Measurements from ENCODE around the gene CDH13.

The CDH13 gene

DNA sequence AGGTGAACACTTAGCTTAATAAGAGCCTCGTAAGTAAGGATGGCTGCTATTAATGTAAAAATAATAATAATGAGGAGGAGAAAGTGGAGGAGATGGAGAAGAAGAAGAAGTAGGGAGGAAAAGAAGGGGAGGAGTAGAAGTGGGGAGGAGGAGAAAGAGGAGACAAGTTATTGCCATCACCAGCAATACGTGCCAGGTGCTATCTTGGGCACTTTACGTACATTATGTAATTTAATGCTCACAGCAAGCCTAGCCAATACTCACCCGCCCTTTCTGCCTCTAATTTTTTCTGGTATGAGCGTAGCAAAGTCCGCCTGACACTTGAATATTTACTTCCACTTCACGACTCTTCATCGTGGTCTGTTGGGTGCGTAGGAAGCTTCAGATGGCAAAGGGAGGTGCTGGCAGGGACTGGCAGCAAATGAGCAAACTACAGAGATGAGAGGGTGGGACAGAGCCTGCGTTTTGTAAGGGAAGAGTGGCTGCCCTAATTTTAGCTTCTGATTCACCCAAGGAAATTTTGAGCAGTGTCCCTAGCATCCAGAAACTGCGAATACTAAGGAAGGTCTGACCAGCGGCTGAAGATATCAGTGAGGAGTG, 42.1 kb upstream of the CDH13 start:
- H3K9ac ChIP-seq (ENCODE audit: low read length), result no peak overlapping the region
- H2BK120ac ChIP-seq (ENCODE audit: low read depth, low read length), result no peak overlapping the region
- 92% methylated on average over 11 of the region's 12 CpGs for WGBS

DNA sequence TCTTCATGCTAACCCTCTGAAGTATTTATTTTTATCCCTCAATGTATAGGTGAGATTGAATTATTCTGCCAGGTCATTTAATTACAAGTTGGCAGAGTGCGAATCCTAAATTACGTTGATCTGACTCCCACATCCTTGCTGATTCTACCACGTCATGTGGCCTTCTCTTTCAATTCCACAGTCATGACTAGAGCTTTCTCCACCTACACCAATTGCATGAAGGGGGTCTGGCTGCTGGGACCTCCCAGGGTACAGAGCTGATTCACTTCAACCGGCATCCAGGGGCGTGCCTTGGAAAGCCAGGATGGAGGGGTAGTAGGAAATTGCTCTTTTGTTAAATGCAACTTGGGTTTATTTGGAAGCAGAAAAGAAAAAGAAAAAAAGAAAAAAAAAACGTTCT, 41.1 kb upstream of the CDH13 start:
- Histone ChIP-seq H3K27me3 (ENCODE audit: control insufficient read depth in 1 of 2, insufficient read depth in 1 of 2, low read length in 2 of 2) (no peaks in the 10 kb centered on the region), H3K14ac (ENCODE audit: low read length in 2 of 2) (no peak overlapping the region), H3K27ac (ENCODE audit: low read length, poor library complexity, severe bottlenecking) (no peak overlapping the region), H3K23ac (ENCODE audit: low read length in 2 of 2) (no peak overlapping the region), H3K9ac (ENCODE audit: low read length) (no peak overlapping the region), H3K4me3 (ENCODE audit: insufficient read depth in 1 of 2, low read depth in 1 of 2, low read length in 2 of 2) (no peak overlapping the region), H3K9me3 (ENCODE audit: control insufficient read depth, low read length) (no peaks in the 10 kb centered on the region), H2BK15ac (ENCODE audit: low read depth, poor library complexity, severe bottlenecking) (no peak overlapping the region), H3K4ac (ENCODE audit: low read depth in 1 of 2, low read length in 2 of 2) (no peak overlapping the region), H2BK5ac (ENCODE audit: low read depth, low read length, poor library complexity, severe bottlenecking) (no peak overlapping the region), H3K18ac (ENCODE audit: low read depth in 1 of 2, low read length in 2 of 2) (no peak overlapping the region), H4K8ac (ENCODE audit: low read length) (no peak overlapping the region), H3K36me3 (ENCODE audit: control insufficient read depth in 1 of 2, insufficient read depth in 2 of 2, low read depth in 1 of 2, low read length in 2 of 2) (no peaks in the 10 kb centered on the region), H2AK5ac (ENCODE audit: low read length, severe bottlenecking) (no peak overlapping the region), H2AFZ (ENCODE audit: low read depth, low read length) (no peak overlapping the region), H3K79me1 (replicated peaks; ENCODE audit: low read length, poor library complexity, severe bottlenecking) (no peaks in the 10 kb centered on the region), H2BK120ac (ENCODE audit: low read depth, low read length) (no peak overlapping the region), H3K4me1 (ENCODE audit: control insufficient read depth, insufficient read depth, low read depth, low read length) (no peaks in the 10 kb centered on the region), H3K4me2 (ENCODE audit: low read length, poor library complexity, severe bottlenecking) (no peak overlapping the region), H4K91ac (ENCODE audit: low read length) (no peak overlapping the region), H2BK12ac (ENCODE audit: low read length in 2 of 2) (no peak overlapping the region)
- DNase-seq, result no peak
- 70% methylated on average over 5 of the region's 6 CpGs for WGBS

More for the DNA sequence above, 42.1 kb upstream of the CDH13 start:
- H2BK12ac ChIP-seq (ENCODE audit: low read length in 2 of 2), result no peak overlapping the region
- no peak overlapping the region for H3K27ac ChIP-seq (ENCODE audit: low read length, poor library complexity, severe bottlenecking)
- H2AFZ ChIP-seq (ENCODE audit: low read depth, low read length), result no peak overlapping the region
- no peak overlapping the region for H4K8ac ChIP-seq (ENCODE audit: low read length)
- H3K4me2 ChIP-seq (ENCODE audit: low read length, poor library complexity, severe bottlenecking), result no peak overlapping the region
- H2AK5ac ChIP-seq (ENCODE audit: low read length, severe bottlenecking), result no peak overlapping the region
- H2BK5ac ChIP-seq (ENCODE audit: low read depth, low read length, poor library complexity, severe bottlenecking), result no peak overlapping the region
- DNase-seq, result no peak
- H3K18ac ChIP-seq (ENCODE audit: low read depth in 1 of 2, low read length in 2 of 2), result no peak overlapping the region
- H3K14ac ChIP-seq (ENCODE audit: low read length in 2 of 2), result no peak overlapping the region
- no peak overlapping the region for H2BK15ac ChIP-seq (ENCODE audit: low read depth, poor library complexity, severe bottlenecking)
- no peak overlapping the region for H3K4ac ChIP-seq (ENCODE audit: low read depth in 1 of 2, low read length in 2 of 2)
- no peak overlapping the region for H4K91ac ChIP-seq (ENCODE audit: low read length)
- H3K36me3 ChIP-seq (ENCODE audit: control insufficient read depth in 1 of 2, insufficient read depth in 2 of 2, low read depth in 1 of 2, low read length in 2 of 2), result no peaks in the 10 kb centered on the region
- H3K23ac ChIP-seq (ENCODE audit: low read length in 2 of 2), result no peak overlapping the region
- H3K4me1 ChIP-seq (ENCODE audit: control insufficient read depth, insufficient read depth, low read depth, low read length), result no peaks in the 10 kb centered on the region
- H3K9me3 ChIP-seq (ENCODE audit: control insufficient read depth, low read length), result no peaks in the 10 kb centered on the region
- peaks cover 2 to 5% of the 10 kb centered on the region in 2 experiments for H3K27me3 ChIP-seq (ENCODE audit: control insufficient read depth in 1 of 2, insufficient read depth in 1 of 2, low read length in 2 of 2)
- no peaks in the 10 kb centered on the region for H3K79me1 ChIP-seq (replicated peaks; ENCODE audit: low read length, poor library complexity, severe bottlenecking)
- H3K4me3 ChIP-seq (ENCODE audit: insufficient read depth in 1 of 2, low read depth in 1 of 2, low read length in 2 of 2), result no peak overlapping the region

DNA sequence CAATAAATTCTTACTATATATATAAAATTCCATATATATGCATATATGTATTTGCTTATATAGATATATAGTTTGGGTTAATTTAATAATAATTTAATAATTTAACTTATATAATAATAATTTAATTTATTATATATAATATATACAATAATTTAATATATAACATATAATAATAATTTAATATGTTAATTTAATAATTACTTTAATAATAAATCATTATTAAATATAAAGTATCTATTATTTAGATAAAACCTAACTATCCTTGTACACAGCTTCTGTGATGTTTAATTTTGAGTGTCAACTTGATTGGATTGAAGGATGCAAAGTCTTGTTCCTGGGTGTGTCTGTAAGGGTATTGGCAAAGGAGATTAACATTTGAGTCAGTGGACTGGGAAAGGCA, 40.6 kb upstream of the CDH13 start:
- no peak overlapping the region for H3K4me3 ChIP-seq (ENCODE audit: insufficient read depth in 1 of 2, low read depth in 1 of 2, low read length in 2 of 2)
- H3K36me3 ChIP-seq (ENCODE audit: control insufficient read depth in 1 of 2, insufficient read depth in 2 of 2, low read depth in 1 of 2, low read length in 2 of 2), result no peaks in the 10 kb centered on the region
- H3K23ac ChIP-seq (ENCODE audit: low read length in 2 of 2), result no peak overlapping the region
- H2BK12ac ChIP-seq (ENCODE audit: low read length in 2 of 2), result no peak overlapping the region
- no peak overlapping the region for H3K14ac ChIP-seq (ENCODE audit: low read length in 2 of 2)
- no peak overlapping the region for H2AFZ ChIP-seq (ENCODE audit: low read depth, low read length)
- no peak overlapping the region for H2BK120ac ChIP-seq (ENCODE audit: low read depth, low read length)
- no peak overlapping the region for H3K4ac ChIP-seq (ENCODE audit: low read depth in 1 of 2, low read length in 2 of 2)
- H4K8ac ChIP-seq (ENCODE audit: low read length), result no peak overlapping the region
- H2AK5ac ChIP-seq (ENCODE audit: low read length, severe bottlenecking), result no peak overlapping the region
- no peak overlapping the region for H3K27ac ChIP-seq (ENCODE audit: low read length, poor library complexity, severe bottlenecking)
- H3K79me1 ChIP-seq (replicated peaks; ENCODE audit: low read length, poor library complexity, severe bottlenecking), result no peaks in the 10 kb centered on the region
- no peak overlapping the region for H3K9ac ChIP-seq (ENCODE audit: low read length)
- H3K18ac ChIP-seq (ENCODE audit: low read depth in 1 of 2, low read length in 2 of 2), result no peak overlapping the region
- no peaks in the 10 kb centered on the region for H3K4me1 ChIP-seq (ENCODE audit: control insufficient read depth, insufficient read depth, low read depth, low read length)
- no peak for DNase-seq
- H2BK15ac ChIP-seq (ENCODE audit: low read depth, poor library complexity, severe bottlenecking), result no peak overlapping the region
- no peak overlapping the region for H3K4me2 ChIP-seq (ENCODE audit: low read length, poor library complexity, severe bottlenecking)
- H2BK5ac ChIP-seq (ENCODE audit: low read depth, low read length, poor library complexity, severe bottlenecking), result no peak overlapping the region
- H4K91ac ChIP-seq (ENCODE audit: low read length), result no peak overlapping the region
- no peaks in the 10 kb centered on the region for H3K9me3 ChIP-seq (ENCODE audit: control insufficient read depth, low read length)
- H3K27me3 ChIP-seq (ENCODE audit: control insufficient read depth in 1 of 2, insufficient read depth in 1 of 2, low read length in 2 of 2), result no peaks in the 10 kb centered on the region

DNA sequence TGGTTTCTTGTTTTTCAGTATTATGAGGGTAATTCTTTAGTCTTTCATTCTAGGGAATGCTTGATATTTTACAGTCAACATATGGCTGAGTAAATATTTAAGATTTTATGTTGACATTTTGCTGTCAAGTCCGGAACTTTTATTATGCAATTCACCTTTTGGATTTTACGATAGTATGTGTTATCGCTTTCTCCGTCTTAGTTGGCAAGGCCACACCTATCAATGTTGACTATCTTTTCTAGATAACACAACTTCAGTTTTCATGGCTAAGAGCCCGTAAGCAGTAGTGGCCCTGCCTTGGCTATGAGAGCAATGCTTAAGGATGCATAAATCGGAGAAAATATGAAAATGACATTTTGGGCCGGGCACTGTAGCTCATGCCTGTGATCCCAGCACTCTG, 39.5 kb upstream of the CDH13 start:
- Histone ChIP-seq H3K4me3 (ENCODE audit: insufficient read depth in 1 of 2, low read depth in 1 of 2, low read length in 2 of 2) (no peak overlapping the region), H3K9me3 (ENCODE audit: control insufficient read depth, low read length) (no peaks in the 10 kb centered on the region), H3K4ac (ENCODE audit: low read depth in 1 of 2, low read length in 2 of 2) (no peak overlapping the region), H3K4me2 (ENCODE audit: low read length, poor library complexity, severe bottlenecking) (no peak overlapping the region), H4K91ac (ENCODE audit: low read length) (no peak overlapping the region), H3K18ac (ENCODE audit: low read depth in 1 of 2, low read length in 2 of 2) (no peak overlapping the region), H3K27ac (ENCODE audit: low read length, poor library complexity, severe bottlenecking) (no peak overlapping the region), H2BK15ac (ENCODE audit: low read depth, poor library complexity, severe bottlenecking) (no peak overlapping the region), H3K9ac (ENCODE audit: low read length) (no peak overlapping the region), H3K27me3 (ENCODE audit: control insufficient read depth in 1 of 2, insufficient read depth in 1 of 2, low read length in 2 of 2) (peaks cover 0 to 7% of the 10 kb centered on the region in 2 experiments), H3K36me3 (ENCODE audit: control insufficient read depth in 1 of 2, insufficient read depth in 2 of 2, low read depth in 1 of 2, low read length in 2 of 2) (no peaks in the 10 kb centered on the region), H2BK12ac (ENCODE audit: low read length in 2 of 2) (no peak overlapping the region), H3K14ac (ENCODE audit: low read length in 2 of 2) (no peak overlapping the region), H2BK5ac (ENCODE audit: low read depth, low read length, poor library complexity, severe bottlenecking) (no peak overlapping the region), H3K4me1 (ENCODE audit: control insufficient read depth, insufficient read depth, low read depth, low read length) (no peaks in the 10 kb centered on the region), H2BK120ac (ENCODE audit: low read depth, low read length) (no peak overlapping the region), H2AK5ac (ENCODE audit: low read length, severe bottlenecking) (no peak overlapping the region), H3K79me1 (replicated peaks; ENCODE audit: low read length, poor library complexity, severe bottlenecking) (no peaks in the 10 kb centered on the region), H3K23ac (ENCODE audit: low read length in 2 of 2) (no peak overlapping the region), H4K8ac (ENCODE audit: low read length) (no peak overlapping the region), H2AFZ (ENCODE audit: low read depth, low read length) (no peak overlapping the region)
- 93% methylated on average over 7 of the region's 7 CpGs for WGBS
- no peak for DNase-seq
